IMR-90 (cell line): Measurements from ENCODE around the gene MOV10L1.

Experiments
- CHD1 ChIP-seq: IDR thresholded peaks from 2 replicates; pipeline ENCODE4 v1.6.1; 2012; ENCODE audit warnings: low read depth, low read length, improper control_type of control experiment
- MAZ ChIP-seq: IDR thresholded peaks from 2 replicates; pipeline ENCODE4 v1.6.1; 2012; ENCODE audit warnings: low read depth, mild to moderate bottlenecking, low read length, improper control_type of control experiment, moderate library complexity, borderline replicate concordance
- MXI1 ChIP-seq: IDR thresholded peaks from 2 replicates; pipeline ENCODE4 v1.6.1; 2012; ENCODE audit warnings: low read depth, mild to moderate bottlenecking, low read length, moderate library complexity, borderline replicate concordance
- POLR2A ChIP-seq: IDR thresholded peaks from 2 replicates; pipeline ENCODE4 v1.6.1; 2012; ENCODE audit warnings: mild to moderate bottlenecking, low read depth, low read length
- SMC3 ChIP-seq: fragments of 150-350 bp; IDR thresholded peaks from 2 replicates; pipeline ENCODE4 v1.6.1; 2016; ENCODE audit warnings: low read depth, mild to moderate bottlenecking, antibody characterized with exemption, low read length, moderate library complexity
- TF ChIP-seq, protein P1 (sequence below): conservative IDR thresholded peaks from 2 replicates; pipeline ENCODE4 v1.5.1; 2012; ENCODE audit warnings: mild to moderate bottlenecking, low read depth, low read length, improper control_type of control experiment
- TF ChIP-seq, protein P2 (sequence below): fragments of 150-350 bp; IDR thresholded peaks from 2 replicates; pipeline ENCODE4 v1.6.1; 2016; ENCODE audit warnings: low read depth, mild to moderate bottlenecking, low read length, moderate library complexity, borderline replicate concordance

DNA sequence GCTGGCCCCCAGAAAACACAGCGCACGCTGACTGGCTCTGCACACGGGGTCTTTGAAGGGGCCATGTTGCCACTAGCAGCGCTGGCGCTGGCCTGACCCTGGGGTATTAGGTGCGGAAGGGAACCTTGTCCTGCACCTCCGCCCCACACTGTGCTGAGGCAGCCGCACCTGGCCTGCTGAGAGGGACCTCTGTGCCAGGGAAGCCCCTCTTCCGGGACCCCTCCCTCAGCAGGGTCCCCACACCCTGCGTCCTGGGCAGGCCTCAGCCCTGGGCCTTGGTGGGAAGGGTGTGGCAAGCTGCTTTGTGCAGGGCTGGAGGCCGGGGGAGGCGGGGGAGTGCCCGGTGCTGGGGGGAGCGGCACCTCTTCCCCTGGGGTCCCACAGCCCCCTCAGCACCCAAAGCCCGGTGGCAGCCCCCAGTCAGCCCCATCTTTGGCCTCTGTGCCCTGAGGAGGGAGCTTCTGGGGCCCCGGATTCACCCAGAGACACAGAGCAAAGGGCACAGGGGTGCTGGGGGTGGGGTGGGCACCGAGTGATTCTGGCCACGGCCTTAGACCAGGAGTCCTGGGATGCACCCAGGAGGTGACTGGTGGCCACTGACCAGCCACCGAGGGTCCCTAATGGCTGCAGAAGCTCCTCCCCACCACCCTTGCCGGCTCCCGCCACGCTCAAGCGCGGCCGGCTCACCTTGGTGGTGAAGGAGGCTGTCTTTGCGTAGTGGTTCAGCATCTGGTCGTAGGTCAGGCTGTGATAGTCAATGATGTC is 43.1 kb upstream of the MOV10L1 start:
- TF ChIP-seq, protein P1, sequence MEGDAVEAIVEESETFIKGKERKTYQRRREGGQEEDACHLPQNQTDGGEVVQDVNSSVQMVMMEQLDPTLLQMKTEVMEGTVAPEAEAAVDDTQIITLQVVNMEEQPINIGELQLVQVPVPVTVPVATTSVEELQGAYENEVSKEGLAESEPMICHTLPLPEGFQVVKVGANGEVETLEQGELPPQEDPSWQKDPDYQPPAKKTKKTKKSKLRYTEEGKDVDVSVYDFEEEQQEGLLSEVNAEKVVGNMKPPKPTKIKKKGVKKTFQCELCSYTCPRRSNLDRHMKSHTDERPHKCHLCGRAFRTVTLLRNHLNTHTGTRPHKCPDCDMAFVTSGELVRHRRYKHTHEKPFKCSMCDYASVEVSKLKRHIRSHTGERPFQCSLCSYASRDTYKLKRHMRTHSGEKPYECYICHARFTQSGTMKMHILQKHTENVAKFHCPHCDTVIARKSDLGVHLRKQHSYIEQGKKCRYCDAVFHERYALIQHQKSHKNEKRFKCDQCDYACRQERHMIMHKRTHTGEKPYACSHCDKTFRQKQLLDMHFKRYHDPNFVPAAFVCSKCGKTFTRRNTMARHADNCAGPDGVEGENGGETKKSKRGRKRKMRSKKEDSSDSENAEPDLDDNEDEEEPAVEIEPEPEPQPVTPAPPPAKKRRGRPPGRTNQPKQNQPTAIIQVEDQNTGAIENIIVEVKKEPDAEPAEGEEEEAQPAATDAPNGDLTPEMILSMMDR, result no peak
- no peak for TF ChIP-seq POLR2A
- TF ChIP-seq MXI1, result no peak
- no peak for TF ChIP-seq SMC3
- no peak for TF ChIP-seq CHD1
- TF ChIP-seq MAZ, result no peak
- TF ChIP-seq, protein P2, sequence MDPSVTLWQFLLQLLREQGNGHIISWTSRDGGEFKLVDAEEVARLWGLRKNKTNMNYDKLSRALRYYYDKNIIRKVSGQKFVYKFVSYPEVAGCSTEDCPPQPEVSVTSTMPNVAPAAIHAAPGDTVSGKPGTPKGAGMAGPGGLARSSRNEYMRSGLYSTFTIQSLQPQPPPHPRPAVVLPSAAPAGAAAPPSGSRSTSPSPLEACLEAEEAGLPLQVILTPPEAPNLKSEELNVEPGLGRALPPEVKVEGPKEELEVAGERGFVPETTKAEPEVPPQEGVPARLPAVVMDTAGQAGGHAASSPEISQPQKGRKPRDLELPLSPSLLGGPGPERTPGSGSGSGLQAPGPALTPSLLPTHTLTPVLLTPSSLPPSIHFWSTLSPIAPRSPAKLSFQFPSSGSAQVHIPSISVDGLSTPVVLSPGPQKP, result no peak
